Gastroesophageal sphincter (tissue), 4 donors: ENCODE measurements around the gene DDX31. TPM values are rescaled to one million over a fixed set of nuclear protein-coding genes. Genes with fewer than 3 reads are reported as not detected.

Experiments used
- ATAC-seq: fragments of 150-250 bp; one replicate; pipeline ENCODE4 v1.9.1; 2016; ENCODE audit warnings: mild to moderate bottlenecking, moderate library complexity
- H3K27ac ChIP-seq, 4 donors: fragments of 200-600 bp; sonication (generic) in 3 of 4; 1 replicate in 3 of 4; 2 replicates in 1 of 4; pipeline ENCODE4 v1.5.1; 2016 to 2019
- H3K27me3 ChIP-seq: fragments of 200-600 bp; sonication (generic); one replicate; pipeline ENCODE4 v1.5.1; 2019
- H3K36me3 ChIP-seq, 2 donors: fragments of 200-600 bp; sonication (generic); one replicate each; pipeline ENCODE4 v1.5.1; 2019; ENCODE audit warnings: control low read depth in 1 of 2
- H3K4me1 ChIP-seq, 3 donors: fragments of 200-600 bp; sonication (generic); 1 replicate in 2 of 3; 2 replicates in 1 of 3; pipeline ENCODE4 v1.5.1; 2016 to 2019; ENCODE audit warnings: control low read depth in 2 of 3
- H3K4me3 ChIP-seq, 2 donors: fragments of 200-600 bp; sonication (generic); one replicate each; pipeline ENCODE4 v1.5.1; 2019; ENCODE audit warnings: mild to moderate bottlenecking in 1 of 2, moderate library complexity in 1 of 2
- H3K9me3 ChIP-seq, 3 donors: fragments of 200-600 bp; sonication (generic); one replicate each; pipeline ENCODE4 v1.5.1; 2017 to 2019; ENCODE audit warnings: control low read depth in 2 of 3
- CTCF ChIP-seq, 4 experiments: fragments of 200-600 bp in 2 of 4; fragments of 450-650 bp in 2 of 4; sonication (generic) in 1 of 4; IDR thresholded peaks; one replicate each; pipeline ENCODE4 v1.5.1; 2017 to 2019; ENCODE audit warnings: antibody characterized with exemption in 4 of 4, mild to moderate bottlenecking in 2 of 4, moderate library complexity in 2 of 4
- EP300 ChIP-seq: sonication (generic); formaldehyde crosslinking; IDR thresholded peaks from one replicate; pipeline ENCODE4 v1.6.1; 2017; ENCODE audit warnings: antibody characterized with exemption, mild to moderate bottlenecking
- POLR2A ChIP-seq, 2 donors: fragments of 450-650 bp; IDR thresholded peaks; one replicate each; pipeline ENCODE4 v1.6.1; 2017; ENCODE audit warnings: antibody characterized with exemption in 2 of 2, mild to moderate bottlenecking in 2 of 2, moderate library complexity in 1 of 2
- POLR2AphosphoS5 ChIP-seq: sonication (generic); formaldehyde crosslinking; IDR thresholded peaks from one replicate; pipeline ENCODE4 v1.6.1; 2017; ENCODE audit warnings: antibody characterized with exemption
- WGBS, 2 donors: methylation state at CpG; one replicate each; pipeline ENCODE4 v1.1.5; 2018; ENCODE audit warnings: low coverage in 1 of 2; 5-methylcytosine and 5-hydroxymethylcytosine counted together
- total RNA-seq, 4 donors: library from RNA; depleted of rRNA; stranded (reverse); fragments of >200 nt; gene quantifications; one replicate each; pipeline ENCODE4 v1.1.0, GENCODE V29; 2016

Gene DDX31
- total RNA-seq, 4 donors from 2014 or later, result 8.3 to 10.3 (median 9.3) TPM

GRCh38 chr9:132589148-132590036, 80.4 kb downstream of the DDX31 start:
- peaks cover 99% of the 10 kb centered on the region for H3K27me3 ChIP-seq
- no peak for TF ChIP-seq POLR2AphosphoS5
- no peak for TF ChIP-seq POLR2A (IDR thresholded peaks at IDR 0.05)
- no peak for TF ChIP-seq CTCF (IDR thresholded peaks at IDR 0.05)
- no peak for TF ChIP-seq EP300
- peaks cover 0 to 33% (median 0%) of the 10 kb centered on the region in 3 donors for H3K4me1 ChIP-seq
- H3K9me3 ChIP-seq, result no peaks in the 10 kb centered on the region
- 5% methylated on average over 4 of the region's 83 CpGs; no CpG with 5 or more reads in 1 of the 2 donors for WGBS, 2 donors
- H3K36me3 ChIP-seq, result peaks cover 0 to 16% of the 10 kb centered on the region in 2 donors
- no peak overlapping the region for H3K27ac ChIP-seq
- no peak for ATAC-seq
- no peak overlapping the region for H3K4me3 ChIP-seq

GRCh38 chr9:132588501-132589147, 81.2 kb downstream of the DDX31 start:
- peaks cover 100% of the 10 kb centered on the region for H3K27me3 ChIP-seq
- peaks cover 0 to 8% of the 10 kb centered on the region in 2 donors for H3K36me3 ChIP-seq
- H3K27ac ChIP-seq, result no peak overlapping the region
- ATAC-seq, result no peak
- TF ChIP-seq EP300 (no peak), POLR2A (IDR thresholded peaks at IDR 0.05) (no peak), CTCF (IDR thresholded peaks at IDR 0.05) (no peak), POLR2AphosphoS5 (no peak)
- peaks cover 0 to 33% (median 0%) of the 10 kb centered on the region in 3 donors for H3K4me1 ChIP-seq
- no peak overlapping the region for H3K4me3 ChIP-seq
- WGBS, 2 donors, result 13 to 40% methylated on average over 1 to 7 of the region's 28 CpGs
- no peaks in the 10 kb centered on the region for H3K9me3 ChIP-seq

- TF ChIP-seq POLR2AphosphoS5 (no peak), CTCF (IDR thresholded peaks at IDR 0.05) (no peak), POLR2A (IDR thresholded peaks at IDR 0.05) (no peak), EP300 (no peak)
- Histone ChIP-seq H3K4me3 (no peak overlapping the region), H3K9me3 (no peaks in the 10 kb centered on the region), H3K36me3 (peaks cover 0 to 3% of the 10 kb centered on the region in 2 donors), H3K27ac (no peak overlapping the region), H3K27me3 (peaks cover 100% of the 10 kb centered on the region), H3K4me1 (peaks cover 0 to 33% (median 0%) of the 10 kb centered on the region in 3 donors)
- ATAC-seq, result no peak
- 27 to 37% methylated on average over 8 to 9 of the region's 12 CpGs for WGBS, 2 donors
Measured at GRCh38 chr9:132588098-132588497, 81.7 kb downstream of the DDX31 start.

GRCh38 chr9:132587592-132587955, 82.2 kb downstream of the DDX31 start:
- no peak for ATAC-seq
- H3K4me3 ChIP-seq, result no peak overlapping the region
- WGBS, 2 donors, result no CpG with 5 or more reads among the region's 6 CpGs
- H3K27ac ChIP-seq, result no peak overlapping the region
- TF ChIP-seq POLR2A (IDR thresholded peaks at IDR 0.05), result no peak
- no peak for TF ChIP-seq EP300
- TF ChIP-seq CTCF (IDR thresholded peaks at IDR 0.05), result no peak
- TF ChIP-seq POLR2AphosphoS5, result no peak
- H3K4me1 ChIP-seq, result peaks cover 0 to 35% (median 0%) of the 10 kb centered on the region in 3 donors
- no peaks in the 10 kb centered on the region for H3K9me3 ChIP-seq
- H3K36me3 ChIP-seq, result no peaks in the 10 kb centered on the region
- peaks cover 100% of the 10 kb centered on the region for H3K27me3 ChIP-seq
